22Rv1 (cell line): ENCODE results near the gene IL6.
"Not testable (repeated sequence)": the region's sequence is repeated elsewhere in the genome, so short reads cannot be mapped to it uniquely, and the experiment has no call there.

Experiments
- ZFX ChIP-seq: fragments of 450-650 bp; IDR thresholded peaks from 2 replicates; pipeline ENCODE4 v1.6.1; 2017; ENCODE audit warnings: antibody characterized with exemption, borderline replicate concordance
- TF ChIP-seq, protein P1 (sequence below): fragments of 450-650 bp; IDR thresholded peaks from 2 replicates; pipeline ENCODE4 v1.5.1; 2017; ENCODE audit warnings: mild to moderate bottlenecking

DNA sequence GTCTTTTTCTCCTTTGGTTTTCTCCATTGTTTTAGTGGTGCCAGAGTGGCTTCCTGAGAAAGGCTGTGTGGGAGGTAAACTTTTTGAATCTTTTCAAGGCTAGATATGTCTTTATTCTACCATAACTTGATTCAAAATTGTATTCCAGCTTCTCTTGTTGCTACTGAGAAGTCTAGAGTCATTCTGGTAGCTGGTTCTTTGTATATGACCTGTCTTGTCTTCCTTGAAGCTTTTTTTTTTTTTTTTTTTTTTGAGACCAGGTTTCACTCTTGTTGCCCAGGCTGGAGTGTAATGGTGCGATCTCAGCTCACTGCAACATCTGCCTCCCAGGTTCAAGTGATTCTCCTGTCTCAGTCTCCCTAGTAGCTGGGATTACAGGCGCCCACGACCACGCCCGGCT, 49.7 kb upstream of the IL6 start:
- TF ChIP-seq, protein P1, sequence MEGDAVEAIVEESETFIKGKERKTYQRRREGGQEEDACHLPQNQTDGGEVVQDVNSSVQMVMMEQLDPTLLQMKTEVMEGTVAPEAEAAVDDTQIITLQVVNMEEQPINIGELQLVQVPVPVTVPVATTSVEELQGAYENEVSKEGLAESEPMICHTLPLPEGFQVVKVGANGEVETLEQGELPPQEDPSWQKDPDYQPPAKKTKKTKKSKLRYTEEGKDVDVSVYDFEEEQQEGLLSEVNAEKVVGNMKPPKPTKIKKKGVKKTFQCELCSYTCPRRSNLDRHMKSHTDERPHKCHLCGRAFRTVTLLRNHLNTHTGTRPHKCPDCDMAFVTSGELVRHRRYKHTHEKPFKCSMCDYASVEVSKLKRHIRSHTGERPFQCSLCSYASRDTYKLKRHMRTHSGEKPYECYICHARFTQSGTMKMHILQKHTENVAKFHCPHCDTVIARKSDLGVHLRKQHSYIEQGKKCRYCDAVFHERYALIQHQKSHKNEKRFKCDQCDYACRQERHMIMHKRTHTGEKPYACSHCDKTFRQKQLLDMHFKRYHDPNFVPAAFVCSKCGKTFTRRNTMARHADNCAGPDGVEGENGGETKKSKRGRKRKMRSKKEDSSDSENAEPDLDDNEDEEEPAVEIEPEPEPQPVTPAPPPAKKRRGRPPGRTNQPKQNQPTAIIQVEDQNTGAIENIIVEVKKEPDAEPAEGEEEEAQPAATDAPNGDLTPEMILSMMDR, result not testable (repeated sequence)
- TF ChIP-seq ZFX, result not testable (repeated sequence)
